Ovary (tissue), 3 donors: ENCODE data around the gene SALL1.

ENCODE experiments used
- EP300 ChIP-seq: sonication (generic); formaldehyde crosslinking; IDR thresholded peaks from one replicate; pipeline ENCODE4 v1.6.1; 2017; ENCODE audit warnings: antibody characterized with exemption
- POLR2A ChIP-seq: fragments of 450-650 bp; IDR thresholded peaks from one replicate; pipeline ENCODE4 v1.6.1; 2017; ENCODE audit warnings: antibody characterized with exemption, mild to moderate bottlenecking, moderate library complexity
- TF ChIP-seq, protein P1 (sequence below), 3 donors: fragments of 450-650 bp in 2 of 3; fragments of 200-600 bp in 1 of 3; IDR thresholded peaks; one replicate each; pipeline versions ENCODE4 v1.5.1 to v1.8.0; 2016 to 2022; ENCODE audit warnings: antibody characterized with exemption in 3 of 3, mild to moderate bottlenecking in 1 of 3
- donor health status: DM: no; HTN: no; CAD: no.

DNA sequence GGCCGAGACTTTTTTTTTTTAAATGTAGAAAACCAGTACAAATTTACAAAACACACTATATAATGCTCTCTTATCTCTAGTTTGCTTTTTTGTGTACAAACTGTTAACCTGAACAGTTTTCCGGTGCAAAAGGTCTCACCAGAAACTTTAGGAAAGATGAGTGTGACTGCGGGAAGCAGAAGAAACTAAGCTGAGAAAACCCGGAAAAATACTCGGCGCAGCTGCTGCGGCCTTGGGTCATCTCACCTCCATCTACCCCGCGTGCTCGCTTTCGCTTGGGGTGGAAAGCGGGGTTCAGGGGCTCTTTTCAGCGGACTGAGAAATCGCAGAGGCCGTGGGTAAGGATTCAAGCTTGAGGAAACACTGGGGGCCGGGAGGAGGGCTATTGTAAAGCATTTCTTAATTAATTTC lies 1.8 kb downstream of the SALL1 start:
- TF ChIP-seq, protein P1, sequence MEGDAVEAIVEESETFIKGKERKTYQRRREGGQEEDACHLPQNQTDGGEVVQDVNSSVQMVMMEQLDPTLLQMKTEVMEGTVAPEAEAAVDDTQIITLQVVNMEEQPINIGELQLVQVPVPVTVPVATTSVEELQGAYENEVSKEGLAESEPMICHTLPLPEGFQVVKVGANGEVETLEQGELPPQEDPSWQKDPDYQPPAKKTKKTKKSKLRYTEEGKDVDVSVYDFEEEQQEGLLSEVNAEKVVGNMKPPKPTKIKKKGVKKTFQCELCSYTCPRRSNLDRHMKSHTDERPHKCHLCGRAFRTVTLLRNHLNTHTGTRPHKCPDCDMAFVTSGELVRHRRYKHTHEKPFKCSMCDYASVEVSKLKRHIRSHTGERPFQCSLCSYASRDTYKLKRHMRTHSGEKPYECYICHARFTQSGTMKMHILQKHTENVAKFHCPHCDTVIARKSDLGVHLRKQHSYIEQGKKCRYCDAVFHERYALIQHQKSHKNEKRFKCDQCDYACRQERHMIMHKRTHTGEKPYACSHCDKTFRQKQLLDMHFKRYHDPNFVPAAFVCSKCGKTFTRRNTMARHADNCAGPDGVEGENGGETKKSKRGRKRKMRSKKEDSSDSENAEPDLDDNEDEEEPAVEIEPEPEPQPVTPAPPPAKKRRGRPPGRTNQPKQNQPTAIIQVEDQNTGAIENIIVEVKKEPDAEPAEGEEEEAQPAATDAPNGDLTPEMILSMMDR (IDR thresholded peaks at IDR 0.05): no peak
- no peak for TF ChIP-seq EP300
- TF ChIP-seq POLR2A: no peak
